ENCODE results near the gene CASP10.

DNA sequence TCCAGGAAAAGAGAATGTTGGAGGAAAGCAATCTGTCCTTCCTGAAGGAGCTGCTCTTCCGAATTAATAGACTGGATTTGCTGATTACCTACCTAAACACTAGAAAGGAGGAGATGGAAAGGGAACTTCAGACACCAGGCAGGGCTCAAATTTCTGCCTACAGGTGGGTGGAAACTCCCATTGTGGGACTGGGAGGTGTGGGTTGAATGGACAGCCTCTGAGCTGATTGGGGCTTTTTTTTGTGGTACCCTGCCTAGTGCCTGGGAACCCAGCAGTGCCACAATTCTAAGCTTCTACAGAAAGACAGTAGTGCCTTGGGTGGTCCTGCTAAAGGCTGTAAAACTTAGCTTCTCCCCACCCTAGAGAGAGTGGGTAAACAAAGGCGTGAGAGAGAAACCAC lies 83.7 kb downstream of the CASP10 start:
- TF ChIP-seq, protein P1, sequence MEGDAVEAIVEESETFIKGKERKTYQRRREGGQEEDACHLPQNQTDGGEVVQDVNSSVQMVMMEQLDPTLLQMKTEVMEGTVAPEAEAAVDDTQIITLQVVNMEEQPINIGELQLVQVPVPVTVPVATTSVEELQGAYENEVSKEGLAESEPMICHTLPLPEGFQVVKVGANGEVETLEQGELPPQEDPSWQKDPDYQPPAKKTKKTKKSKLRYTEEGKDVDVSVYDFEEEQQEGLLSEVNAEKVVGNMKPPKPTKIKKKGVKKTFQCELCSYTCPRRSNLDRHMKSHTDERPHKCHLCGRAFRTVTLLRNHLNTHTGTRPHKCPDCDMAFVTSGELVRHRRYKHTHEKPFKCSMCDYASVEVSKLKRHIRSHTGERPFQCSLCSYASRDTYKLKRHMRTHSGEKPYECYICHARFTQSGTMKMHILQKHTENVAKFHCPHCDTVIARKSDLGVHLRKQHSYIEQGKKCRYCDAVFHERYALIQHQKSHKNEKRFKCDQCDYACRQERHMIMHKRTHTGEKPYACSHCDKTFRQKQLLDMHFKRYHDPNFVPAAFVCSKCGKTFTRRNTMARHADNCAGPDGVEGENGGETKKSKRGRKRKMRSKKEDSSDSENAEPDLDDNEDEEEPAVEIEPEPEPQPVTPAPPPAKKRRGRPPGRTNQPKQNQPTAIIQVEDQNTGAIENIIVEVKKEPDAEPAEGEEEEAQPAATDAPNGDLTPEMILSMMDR (conservative IDR thresholded peaks at IDR 0.05; ENCODE audit: low read depth, low read length), result no peak
- TF ChIP-seq MAFK (IDR thresholded peaks at IDR 0.05; ENCODE audit: low read depth, low read length), result no peak
- TF ChIP-seq RFX5 (IDR thresholded peaks at IDR 0.05; ENCODE audit: low read depth, low read length), result no peak
- no peak for TF ChIP-seq POLR2A (IDR thresholded peaks at IDR 0.05; ENCODE audit: low read depth, low read length)
- TF ChIP-seq, protein P2, sequence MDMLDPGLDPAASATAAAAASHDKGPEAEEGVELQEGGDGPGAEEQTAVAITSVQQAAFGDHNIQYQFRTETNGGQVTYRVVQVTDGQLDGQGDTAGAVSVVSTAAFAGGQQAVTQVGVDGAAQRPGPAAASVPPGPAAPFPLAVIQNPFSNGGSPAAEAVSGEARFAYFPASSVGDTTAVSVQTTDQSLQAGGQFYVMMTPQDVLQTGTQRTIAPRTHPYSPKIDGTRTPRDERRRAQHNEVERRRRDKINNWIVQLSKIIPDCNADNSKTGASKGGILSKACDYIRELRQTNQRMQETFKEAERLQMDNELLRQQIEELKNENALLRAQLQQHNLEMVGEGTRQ (IDR thresholded peaks at IDR 0.05; ENCODE audit: low read depth, low read length), result no peak
- TF ChIP-seq, protein P3, sequence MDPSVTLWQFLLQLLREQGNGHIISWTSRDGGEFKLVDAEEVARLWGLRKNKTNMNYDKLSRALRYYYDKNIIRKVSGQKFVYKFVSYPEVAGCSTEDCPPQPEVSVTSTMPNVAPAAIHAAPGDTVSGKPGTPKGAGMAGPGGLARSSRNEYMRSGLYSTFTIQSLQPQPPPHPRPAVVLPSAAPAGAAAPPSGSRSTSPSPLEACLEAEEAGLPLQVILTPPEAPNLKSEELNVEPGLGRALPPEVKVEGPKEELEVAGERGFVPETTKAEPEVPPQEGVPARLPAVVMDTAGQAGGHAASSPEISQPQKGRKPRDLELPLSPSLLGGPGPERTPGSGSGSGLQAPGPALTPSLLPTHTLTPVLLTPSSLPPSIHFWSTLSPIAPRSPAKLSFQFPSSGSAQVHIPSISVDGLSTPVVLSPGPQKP (IDR thresholded peaks at IDR 0.05; ENCODE audit: borderline replicate concordance, low read depth, low read length), result no peak
- TF ChIP-seq RAD21 (IDR thresholded peaks at IDR 0.05; ENCODE audit: low read length), result no peak
- no peak for TF ChIP-seq CEBPB (IDR thresholded peaks at IDR 0.05; ENCODE audit: low read depth, low read length)
- TF ChIP-seq SMC3 (IDR thresholded peaks at IDR 0.05; ENCODE audit: low read depth, low read length), result no peak
- no peak for TF ChIP-seq MXI1 (IDR thresholded peaks at IDR 0.05; ENCODE audit: borderline replicate concordance, low read depth, low read length)
- TF ChIP-seq MAZ (IDR thresholded peaks at IDR 0.05; ENCODE audit: borderline replicate concordance, low read depth, low read length), result no peak
- TF ChIP-seq CHD1 (IDR thresholded peaks at IDR 0.05; ENCODE audit: low read depth, low read length), result no peak

All from IMR-90 (cell line).